ENCODE measurements around the gene FILIP1L.

FILIP1L gene

DNA sequence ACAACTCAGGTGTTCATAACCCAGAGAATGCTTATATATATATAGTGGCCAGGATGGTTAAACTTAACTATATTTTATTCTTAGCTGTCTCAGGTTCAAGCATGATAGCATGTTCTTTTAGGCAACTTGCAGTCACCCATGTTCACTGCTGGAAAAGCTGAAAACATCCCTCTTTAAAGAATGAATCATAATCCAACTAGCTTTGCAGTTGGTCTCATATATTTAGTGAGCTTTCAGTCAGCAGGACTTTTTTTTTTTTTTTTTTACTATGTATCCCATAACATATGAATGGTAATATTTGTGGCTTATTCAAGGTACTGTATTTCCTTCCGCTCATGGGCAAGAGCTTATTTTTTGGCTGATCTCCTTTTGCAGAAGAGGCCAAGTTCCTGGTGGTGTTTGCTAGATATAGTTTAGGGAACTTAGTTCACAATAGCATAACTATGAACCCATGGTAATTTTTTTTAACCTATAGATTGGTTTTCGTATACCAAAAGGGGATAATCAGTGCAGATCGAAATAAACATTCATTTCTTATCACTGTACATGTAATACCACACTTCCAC lies 219.1 kb downstream of the FILIP1L start:
- TF ChIP-seq, protein P1, sequence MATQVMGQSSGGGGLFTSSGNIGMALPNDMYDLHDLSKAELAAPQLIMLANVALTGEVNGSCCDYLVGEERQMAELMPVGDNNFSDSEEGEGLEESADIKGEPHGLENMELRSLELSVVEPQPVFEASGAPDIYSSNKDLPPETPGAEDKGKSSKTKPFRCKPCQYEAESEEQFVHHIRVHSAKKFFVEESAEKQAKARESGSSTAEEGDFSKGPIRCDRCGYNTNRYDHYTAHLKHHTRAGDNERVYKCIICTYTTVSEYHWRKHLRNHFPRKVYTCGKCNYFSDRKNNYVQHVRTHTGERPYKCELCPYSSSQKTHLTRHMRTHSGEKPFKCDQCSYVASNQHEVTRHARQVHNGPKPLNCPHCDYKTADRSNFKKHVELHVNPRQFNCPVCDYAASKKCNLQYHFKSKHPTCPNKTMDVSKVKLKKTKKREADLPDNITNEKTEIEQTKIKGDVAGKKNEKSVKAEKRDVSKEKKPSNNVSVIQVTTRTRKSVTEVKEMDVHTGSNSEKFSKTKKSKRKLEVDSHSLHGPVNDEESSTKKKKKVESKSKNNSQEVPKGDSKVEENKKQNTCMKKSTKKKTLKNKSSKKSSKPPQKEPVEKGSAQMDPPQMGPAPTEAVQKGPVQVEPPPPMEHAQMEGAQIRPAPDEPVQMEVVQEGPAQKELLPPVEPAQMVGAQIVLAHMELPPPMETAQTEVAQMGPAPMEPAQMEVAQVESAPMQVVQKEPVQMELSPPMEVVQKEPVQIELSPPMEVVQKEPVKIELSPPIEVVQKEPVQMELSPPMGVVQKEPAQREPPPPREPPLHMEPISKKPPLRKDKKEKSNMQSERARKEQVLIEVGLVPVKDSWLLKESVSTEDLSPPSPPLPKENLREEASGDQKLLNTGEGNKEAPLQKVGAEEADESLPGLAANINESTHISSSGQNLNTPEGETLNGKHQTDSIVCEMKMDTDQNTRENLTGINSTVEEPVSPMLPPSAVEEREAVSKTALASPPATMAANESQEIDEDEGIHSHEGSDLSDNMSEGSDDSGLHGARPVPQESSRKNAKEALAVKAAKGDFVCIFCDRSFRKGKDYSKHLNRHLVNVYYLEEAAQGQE (IDR thresholded peaks at IDR 0.05; ENCODE audit: insufficient read depth in 1 of 2, low read depth in 2 of 2, low read length in 2 of 2) = no peak
- TF ChIP-seq FOXP2 (optimal IDR thresholded peaks at IDR 0.05; ENCODE audit: borderline replicate concordance, extremely low read depth, extremely low read length, insufficient read depth) = no peak

DNA sequence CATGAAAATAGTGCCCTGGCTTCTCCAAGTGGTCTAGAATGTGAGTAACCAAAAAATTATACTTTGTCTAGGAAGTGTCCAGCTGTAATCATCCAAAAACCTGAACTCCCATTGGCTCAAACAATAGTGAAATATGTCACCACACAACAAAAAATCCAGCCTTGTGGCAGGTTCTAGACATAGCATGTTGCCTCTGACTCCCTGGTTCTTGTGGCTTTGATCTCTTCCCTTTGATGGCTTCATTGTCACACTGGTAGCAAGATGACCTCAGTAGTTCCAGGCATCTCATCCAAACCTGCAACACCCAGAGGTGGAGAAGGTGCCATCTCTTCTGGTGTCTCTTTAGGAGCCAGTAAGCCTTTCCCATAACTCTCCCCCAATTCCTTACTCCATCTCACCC lies 222.0 kb downstream of the FILIP1L start:
- TF ChIP-seq POLR2AphosphoS5 (IDR thresholded peaks at IDR 0.05; ENCODE audit: low read depth, low read length) = no peak
- no peak for TF ChIP-seq FOXP2 (optimal IDR thresholded peaks at IDR 0.05; ENCODE audit: borderline replicate concordance, extremely low read depth, extremely low read length, insufficient read depth)
- TF ChIP-seq, protein P1 (IDR thresholded peaks at IDR 0.05; ENCODE audit: insufficient read depth in 1 of 2, low read depth in 2 of 2, low read length in 2 of 2) = no peak
- no peak for TF ChIP-seq SIN3A (IDR thresholded peaks at IDR 0.05; ENCODE audit: borderline replicate concordance, insufficient read depth, low read length)
- no peak for TF ChIP-seq TAF1 (IDR thresholded peaks at IDR 0.05; ENCODE audit: borderline replicate concordance, insufficient read depth, low read length)

DNA sequence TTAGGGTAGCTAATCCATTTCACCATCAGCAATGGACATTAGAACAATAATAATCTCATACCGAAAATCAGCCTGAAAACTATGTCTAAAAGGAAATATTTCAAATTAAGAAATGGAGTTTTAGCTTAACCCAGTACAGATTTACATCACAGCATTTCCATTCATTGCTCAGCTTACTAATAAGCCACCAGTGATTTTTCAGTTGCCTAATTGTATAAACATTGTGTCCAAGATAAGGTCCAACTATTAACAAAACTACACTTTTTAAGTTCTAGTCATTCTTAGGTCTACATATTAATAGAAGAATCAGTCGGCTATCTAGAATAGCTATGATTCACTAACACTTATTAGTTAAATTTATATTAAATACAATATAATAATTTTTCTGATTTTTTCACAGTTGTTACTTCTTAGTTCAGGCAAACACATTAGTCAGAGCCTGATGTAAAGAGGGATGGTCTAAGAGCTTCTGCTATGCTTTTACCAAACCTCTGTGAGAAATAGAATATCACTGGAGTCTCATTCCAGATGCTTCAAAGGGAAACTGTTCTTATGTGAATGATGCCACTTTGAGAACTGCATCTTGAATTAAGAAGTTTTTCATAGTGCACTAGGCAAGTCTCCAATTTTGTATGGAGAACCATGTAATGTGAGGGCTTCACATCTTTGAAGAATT lies 222.6 kb downstream of the FILIP1L start:
- TF ChIP-seq SIN3A (IDR thresholded peaks at IDR 0.05; ENCODE audit: borderline replicate concordance, insufficient read depth, low read length) (no peak), TAF1 (IDR thresholded peaks at IDR 0.05; ENCODE audit: borderline replicate concordance, insufficient read depth, low read length) (no peak), FOXP2 (optimal IDR thresholded peaks at IDR 0.05; ENCODE audit: borderline replicate concordance, extremely low read depth, extremely low read length, insufficient read depth) (no peak), POLR2AphosphoS5 (IDR thresholded peaks at IDR 0.05; ENCODE audit: low read depth, low read length) (no peak)
- TF ChIP-seq, protein P1 (IDR thresholded peaks at IDR 0.05; ENCODE audit: insufficient read depth in 1 of 2, low read depth in 2 of 2, low read length in 2 of 2) = no peak

DNA sequence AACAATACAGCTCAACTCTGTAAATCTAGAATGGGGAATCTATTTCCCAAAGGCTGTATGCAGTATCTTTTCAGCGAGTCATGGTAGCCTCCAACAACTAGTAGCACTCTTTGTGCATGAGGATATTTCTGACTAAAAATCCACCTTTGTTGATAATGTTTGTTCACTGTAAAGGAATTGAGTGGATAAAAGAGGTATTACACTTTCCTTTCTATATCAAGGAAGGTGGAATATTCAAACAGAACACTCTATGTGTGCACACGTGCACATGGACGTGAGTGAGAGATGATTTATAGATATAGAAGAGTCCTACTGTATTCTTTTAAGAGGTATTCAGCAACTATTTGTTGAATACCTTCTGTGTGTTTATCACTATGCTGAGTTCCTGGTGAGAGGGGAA lies 228.4 kb downstream of the FILIP1L start:
- TF ChIP-seq TAF1 (IDR thresholded peaks at IDR 0.05; ENCODE audit: borderline replicate concordance, insufficient read depth, low read length) (no peak), FOXP2 (optimal IDR thresholded peaks at IDR 0.05; ENCODE audit: borderline replicate concordance, extremely low read depth, extremely low read length, insufficient read depth) (no peak), POLR2AphosphoS5 (IDR thresholded peaks at IDR 0.05; ENCODE audit: low read depth, low read length) (no peak), SIN3A (IDR thresholded peaks at IDR 0.05; ENCODE audit: borderline replicate concordance, insufficient read depth, low read length) (no peak)
- TF ChIP-seq, protein P1 (IDR thresholded peaks at IDR 0.05; ENCODE audit: insufficient read depth in 1 of 2, low read depth in 2 of 2, low read length in 2 of 2) = no peak
